Activated gamma-delta T cell treated with Interleukin-2 at 50 U/mL for 16 hours (primary cell): ENCODE results near the gene RPP14.
"Not testable (repeated sequence)": the region's sequence is repeated elsewhere in the genome, so short reads cannot be mapped to it uniquely, and the experiment has no call there.

Experiments
- DNase-seq: peaks from one replicate; pipeline ENCODE4 v3.0.0-alpha.2; 2020

The RPP14 gene

GRCh38 chr3:58333206-58334012 lies 27.4 kb downstream of the RPP14 start:
- peak; percentile 26 for DNase-seq

GRCh38 chr3:58334013-58334321 lies 27.9 kb downstream of the RPP14 start:
- no peak for DNase-seq

GRCh38 chr3:58334506-58334884 lies 28.4 kb downstream of the RPP14 start:
- DNase-seq = no peak

GRCh38 chr3:58335652-58335947 lies 29.6 kb downstream of the RPP14 start:
- DNase-seq = no peak

GRCh38 chr3:58336135-58336882 lies 30.3 kb downstream of the RPP14 start:
- DNase-seq = no peak

- no peak for DNase-seq
Observed at GRCh38 chr3:58337190-58337589, 31.1 kb downstream of the RPP14 start.

- not testable (repeated sequence) for DNase-seq
Observed at GRCh38 chr3:58339146-58339545, 33.1 kb downstream of the RPP14 start.

DNA sequence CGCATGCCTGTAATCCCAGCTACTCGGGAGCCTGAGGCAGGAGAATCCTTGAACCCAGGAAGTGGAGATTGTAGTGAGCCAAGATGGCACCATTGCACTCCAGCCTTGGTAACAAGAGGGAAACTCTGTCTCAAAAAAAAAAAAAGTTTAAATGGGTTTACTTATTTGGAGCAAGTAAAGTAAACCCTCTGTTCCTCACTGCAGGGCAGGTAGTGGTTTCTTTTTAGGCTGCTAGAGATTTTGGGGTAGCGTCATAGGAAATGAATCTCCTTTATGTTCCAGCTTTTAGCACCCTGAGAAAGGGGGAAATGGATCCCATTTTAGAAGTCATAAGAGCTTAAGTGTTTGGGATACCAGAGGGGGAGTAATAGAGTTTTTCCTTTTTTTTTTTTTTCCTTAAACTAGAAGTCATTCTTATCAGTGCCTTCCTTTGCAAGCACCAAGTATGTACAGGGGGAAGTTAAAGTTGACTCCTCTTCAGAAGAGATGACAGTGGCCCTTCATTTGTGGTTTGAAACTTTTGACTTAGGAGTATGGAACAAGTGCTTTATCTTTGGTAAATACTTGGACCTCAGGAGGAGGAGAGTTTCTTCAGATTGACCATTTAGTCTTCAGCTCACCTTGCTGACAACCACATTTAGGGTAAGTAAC lies 34.7 kb downstream of the RPP14 start:
- no peak for DNase-seq

DNA sequence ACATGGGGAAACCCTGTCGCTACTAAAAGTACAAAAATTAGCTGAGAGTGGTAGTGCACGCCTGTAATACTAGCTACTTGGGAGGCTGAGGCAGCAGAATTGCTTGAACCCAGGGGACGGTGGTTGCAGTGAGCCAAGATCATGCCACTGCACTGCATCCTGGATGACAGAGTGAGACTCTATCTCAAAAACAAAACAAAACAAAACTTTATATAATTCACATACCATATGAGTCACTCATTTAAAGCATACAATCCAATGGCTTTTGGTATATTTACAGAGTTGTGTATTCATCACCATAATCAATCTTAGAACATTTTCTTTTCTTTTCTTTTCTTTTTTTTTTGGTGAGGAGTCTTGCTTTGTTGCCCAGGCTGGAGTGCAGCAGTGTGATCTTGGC lies 35.3 kb downstream of the RPP14 start:
- no peak for DNase-seq

GRCh38 chr3:58342676-58343075 lies 36.6 kb downstream of the RPP14 start:
- no peak for DNase-seq

DNA sequence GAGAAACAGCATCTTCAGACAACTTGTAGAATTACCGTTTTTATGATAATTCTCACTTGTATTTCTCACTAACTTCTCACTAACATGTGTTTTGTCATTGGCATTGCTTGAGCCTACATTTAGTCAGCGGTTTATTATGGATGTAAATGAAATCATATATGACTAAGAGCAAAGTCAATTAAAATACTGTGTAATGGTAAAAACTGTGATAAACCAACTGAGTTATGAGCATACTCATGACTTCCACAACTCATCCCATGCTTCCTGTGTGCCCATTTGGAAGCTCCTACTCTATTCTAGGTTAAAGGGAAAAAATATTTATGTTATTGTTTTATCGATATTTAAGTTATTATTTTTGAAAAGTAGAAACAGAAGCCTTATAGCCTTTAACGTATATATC lies 39.4 kb downstream of the RPP14 start:
- DNase-seq = no peak

- no peak for DNase-seq
Observed at GRCh38 chr3:58346368-58346767, 40.3 kb downstream of the RPP14 start.

GRCh38 chr3:58347984-58348383 lies 41.9 kb downstream of the RPP14 start:
- no peak for DNase-seq

DNA sequence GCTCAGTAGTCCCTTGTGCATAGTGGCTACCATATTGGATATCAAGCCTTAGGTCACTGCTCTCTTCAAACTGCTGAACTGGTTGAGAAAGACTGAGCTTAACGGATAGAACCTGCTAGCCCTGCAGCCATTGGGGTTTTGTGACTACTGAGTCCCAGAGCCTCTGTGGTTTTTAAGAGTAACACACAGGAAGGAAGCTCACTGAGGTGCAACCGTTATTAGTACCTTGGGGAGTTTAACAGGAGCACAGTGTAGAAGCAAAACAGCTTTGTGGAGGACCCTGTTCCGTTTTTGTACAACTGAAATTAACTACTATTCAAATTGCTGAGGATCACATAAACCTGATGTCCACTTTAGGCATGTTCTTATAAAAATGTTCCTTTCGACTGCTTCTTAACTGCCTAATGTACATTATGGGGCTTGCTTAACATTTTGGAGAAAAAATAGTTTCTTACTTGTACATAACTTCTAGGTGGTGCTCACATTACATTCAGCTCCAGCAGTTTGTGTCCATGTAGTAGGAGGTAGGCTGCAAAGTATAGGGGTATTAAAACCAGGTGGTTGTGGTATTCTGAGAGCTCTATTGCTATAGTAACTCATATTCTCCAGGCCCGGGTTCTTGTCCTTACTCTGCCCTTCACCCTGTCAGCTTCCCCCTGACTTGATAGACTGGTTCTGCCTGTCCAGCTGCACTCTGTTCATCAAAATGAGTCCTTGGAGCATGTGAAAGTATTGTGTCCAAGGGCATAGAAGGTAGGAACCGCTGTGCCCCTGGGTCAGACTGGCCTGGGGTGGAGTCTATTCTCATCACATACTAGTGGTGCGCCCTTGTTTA lies 44.0 kb downstream of the RPP14 start:
- no peak for DNase-seq

DNA sequence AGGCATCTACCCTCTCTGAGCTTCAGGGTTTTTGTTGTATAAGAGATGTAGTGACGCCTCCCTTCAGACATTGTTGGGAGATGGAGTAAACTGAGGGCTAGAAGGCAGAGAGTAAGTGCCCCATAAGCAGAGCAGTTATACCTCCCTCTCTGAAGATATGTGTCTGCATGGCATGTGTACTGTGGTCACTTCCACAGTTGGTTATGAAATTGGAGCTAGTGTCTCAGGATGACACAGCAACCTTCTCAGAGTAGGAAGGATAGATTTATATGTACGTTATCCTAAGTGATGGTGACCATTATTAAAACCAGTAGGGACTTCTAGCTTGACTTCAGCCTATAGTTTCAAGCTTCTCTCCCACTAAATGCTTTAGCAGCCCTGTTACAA lies 44.6 kb downstream of the RPP14 start:
- DNase-seq = no peak

DNA sequence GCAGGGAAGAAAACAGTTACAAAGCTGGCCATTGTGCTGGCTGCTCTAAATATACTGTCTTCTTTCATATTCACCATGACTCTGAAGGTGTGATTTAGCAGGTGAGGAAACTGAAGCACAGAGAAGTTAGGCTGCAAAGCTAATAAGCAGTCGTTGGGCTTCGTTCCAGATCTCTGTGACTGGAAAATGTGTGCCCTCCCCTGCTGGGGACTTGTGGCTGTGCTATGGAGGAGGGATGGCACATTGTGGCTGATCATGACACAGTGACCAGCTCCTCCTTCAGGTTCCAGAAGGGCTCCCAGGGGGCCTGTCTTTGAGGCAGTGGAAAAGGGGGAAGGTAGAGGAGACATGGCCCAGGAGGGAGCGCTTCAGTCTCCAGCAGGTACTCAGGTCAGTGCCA lies 45.9 kb downstream of the RPP14 start:
- no peak for DNase-seq

DNA sequence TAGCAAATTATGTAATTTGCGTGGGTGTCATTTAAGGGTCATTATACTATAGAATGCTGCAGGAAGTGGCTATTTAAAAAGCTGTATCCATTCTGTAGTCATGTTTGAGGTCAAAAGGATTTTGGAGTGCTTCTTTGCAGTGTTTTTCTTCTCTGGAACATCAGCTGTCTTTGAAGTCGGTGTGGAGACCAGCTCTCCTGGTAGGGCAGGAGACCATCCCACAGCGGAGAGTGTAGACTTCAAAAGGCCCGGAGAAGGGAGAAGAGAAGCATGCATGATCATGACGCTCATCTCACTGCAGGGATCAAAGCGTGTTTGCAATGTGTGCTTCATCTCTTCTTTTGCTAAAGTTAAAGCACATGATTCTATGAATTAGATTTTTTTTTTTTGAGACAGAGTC lies 46.6 kb downstream of the RPP14 start:
- DNase-seq = no peak

GRCh38 chr3:58353722-58354553 lies 47.9 kb downstream of the RPP14 start:
- DNase-seq = no peak

- DNase-seq = no peak
Observed at GRCh38 chr3:58355179-58355578, 49.1 kb downstream of the RPP14 start.

- DNase-seq = no peak
Observed at GRCh38 chr3:58356054-58356453, 50.0 kb downstream of the RPP14 start.

DNA sequence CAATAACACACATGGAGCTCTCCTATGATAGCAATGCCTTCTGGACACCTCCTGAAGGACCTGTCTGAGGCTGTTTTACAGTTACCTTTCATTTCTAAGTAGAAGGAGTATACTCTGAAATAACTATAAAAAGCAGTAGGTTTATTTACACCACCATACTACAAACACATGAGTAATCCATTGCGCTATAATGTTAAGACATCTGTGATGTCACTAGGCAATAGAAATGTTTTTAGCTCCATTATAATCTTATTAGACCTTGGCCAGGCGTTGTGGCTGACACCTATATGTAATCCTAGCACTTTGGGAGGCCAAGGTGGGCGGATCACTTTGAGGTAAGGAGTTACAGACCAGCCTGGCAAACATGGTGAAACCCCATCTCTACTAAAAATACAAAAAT lies 51.4 kb downstream of the RPP14 start:
- DNase-seq = no peak

GRCh38 chr3:58358092-58358491 lies 52.0 kb downstream of the RPP14 start:
- DNase-seq = no peak

- DNase-seq = no peak
Observed at GRCh38 chr3:58358808-58359207, 52.8 kb downstream of the RPP14 start.
